ENCODE results near the gene CACNA1B. TPM values are rescaled to one million over a fixed set of nuclear protein-coding genes. Genes with fewer than 3 reads are reported as not detected.
"Not testable (repeated sequence)": the region's sequence is repeated elsewhere in the genome, so short reads cannot be mapped to it uniquely, and the experiment has no call there.

CACNA1B gene
- total RNA-seq, 2 experiments from 2014 or later, result not detected

DNA sequence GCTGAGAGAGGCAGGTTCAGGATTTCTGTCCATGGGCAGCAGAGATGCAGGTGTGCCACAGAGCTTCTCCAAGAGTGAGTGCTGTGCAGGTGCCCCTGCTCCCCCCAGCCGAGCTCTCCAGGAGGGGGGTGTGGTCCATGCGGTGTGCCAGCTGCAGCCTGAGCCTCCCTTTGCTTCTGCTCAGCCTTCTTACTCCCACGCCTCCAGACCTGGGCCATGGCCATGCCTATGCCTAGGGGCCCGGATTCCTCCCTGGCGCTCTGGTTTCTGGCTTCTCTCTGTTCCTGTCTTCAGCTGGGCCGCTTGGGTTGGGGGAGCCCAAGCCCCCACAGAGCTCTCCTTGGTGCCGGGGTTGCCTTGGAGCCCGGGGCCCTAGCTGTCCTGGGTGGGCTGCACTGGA lies 133.3 kb downstream of the CACNA1B start:
- no peaks in the 10 kb centered on the region for H3K36me3 Mint-ChIP-seq (ENCODE audit: low read depth)
- ChIA-PET POLR2A (no interaction called here), CTCF (no interaction called here)
- no peaks in the 10 kb centered on the region for H3K27me3 Mint-ChIP-seq
- H3K9me3 Mint-ChIP-seq, result no peaks in the 10 kb centered on the region
- DNase-seq, result no peak
- H3K4me3 Mint-ChIP-seq, result no peak overlapping the region
- H3K4me1 Mint-ChIP-seq, result no peaks in the 10 kb centered on the region
- no peak overlapping the region for H3K27ac Mint-ChIP-seq

DNA sequence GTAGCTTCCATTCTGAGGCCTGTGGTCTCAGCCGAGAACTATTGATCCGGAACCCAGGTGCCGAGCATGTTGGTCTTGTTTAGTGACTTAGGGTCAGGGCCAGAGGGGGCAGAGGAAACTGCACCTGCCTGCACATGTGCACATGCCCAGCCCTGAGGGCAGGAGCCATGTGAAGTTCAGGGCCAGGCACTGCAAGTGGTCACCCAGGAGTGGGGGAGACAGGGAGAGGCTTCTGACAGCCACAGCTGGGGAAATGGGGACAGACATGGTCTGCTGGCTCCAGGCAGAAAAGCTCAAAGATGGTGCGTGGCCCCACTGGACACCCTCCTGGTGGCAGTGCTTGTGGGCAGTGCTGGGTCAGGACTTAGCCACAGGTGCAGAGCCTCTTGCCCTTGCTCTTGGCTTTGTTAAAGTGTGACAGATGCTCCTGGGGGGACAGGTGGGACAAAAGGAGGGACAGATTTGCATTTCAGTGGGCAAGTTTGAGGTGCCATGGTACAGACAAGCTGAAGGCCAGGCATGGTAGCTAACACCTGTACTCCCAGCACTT lies 134.4 kb downstream of the CACNA1B start:
- POLR2A ChIA-PET, result no interaction called here
- no peak overlapping the region for H3K27ac Mint-ChIP-seq

DNA sequence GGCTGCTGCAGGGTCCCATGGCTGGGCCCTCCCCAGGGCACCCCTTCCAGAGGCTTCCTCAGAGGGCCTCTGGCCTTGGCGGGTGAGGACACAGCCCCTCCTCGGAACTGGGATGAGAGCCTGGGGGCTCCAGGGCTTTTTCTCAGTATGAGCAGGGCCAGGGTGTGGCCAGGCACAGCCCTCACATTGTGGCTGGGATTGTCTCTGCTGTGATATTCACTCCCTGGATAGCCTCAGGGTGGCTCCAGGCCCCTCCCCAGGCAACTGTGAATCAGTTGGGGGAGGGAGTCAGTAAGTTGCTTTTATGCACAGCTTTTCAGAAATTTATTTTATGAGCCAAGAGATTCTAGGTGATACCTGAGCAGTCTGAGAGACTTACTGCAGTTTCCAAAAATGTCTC lies 135.7 kb downstream of the CACNA1B start:
- Mint-ChIP-seq H3K27ac (no peak overlapping the region), H3K9me3 (no peaks in the 10 kb centered on the region), H3K4me1 (no peaks in the 10 kb centered on the region), H3K36me3 (ENCODE audit: low read depth) (no peaks in the 10 kb centered on the region), H3K27me3 (no peaks in the 10 kb centered on the region), H3K4me3 (no peak overlapping the region)
- POLR2A ChIA-PET, result no interaction called here
- DNase-seq, result no peak
- CTCF ChIA-PET, result no interaction called here

More for the DNA sequence above, 134.4 kb downstream of the CACNA1B start:
- Mint-ChIP-seq H3K4me1 (no peaks in the 10 kb centered on the region), H3K4me3 (no peak overlapping the region), H3K9me3 (no peaks in the 10 kb centered on the region), H3K27me3 (no peaks in the 10 kb centered on the region), H3K36me3 (ENCODE audit: low read depth) (no peaks in the 10 kb centered on the region)
- CTCF ChIA-PET, result no interaction called here
- no peak for DNase-seq

DNA sequence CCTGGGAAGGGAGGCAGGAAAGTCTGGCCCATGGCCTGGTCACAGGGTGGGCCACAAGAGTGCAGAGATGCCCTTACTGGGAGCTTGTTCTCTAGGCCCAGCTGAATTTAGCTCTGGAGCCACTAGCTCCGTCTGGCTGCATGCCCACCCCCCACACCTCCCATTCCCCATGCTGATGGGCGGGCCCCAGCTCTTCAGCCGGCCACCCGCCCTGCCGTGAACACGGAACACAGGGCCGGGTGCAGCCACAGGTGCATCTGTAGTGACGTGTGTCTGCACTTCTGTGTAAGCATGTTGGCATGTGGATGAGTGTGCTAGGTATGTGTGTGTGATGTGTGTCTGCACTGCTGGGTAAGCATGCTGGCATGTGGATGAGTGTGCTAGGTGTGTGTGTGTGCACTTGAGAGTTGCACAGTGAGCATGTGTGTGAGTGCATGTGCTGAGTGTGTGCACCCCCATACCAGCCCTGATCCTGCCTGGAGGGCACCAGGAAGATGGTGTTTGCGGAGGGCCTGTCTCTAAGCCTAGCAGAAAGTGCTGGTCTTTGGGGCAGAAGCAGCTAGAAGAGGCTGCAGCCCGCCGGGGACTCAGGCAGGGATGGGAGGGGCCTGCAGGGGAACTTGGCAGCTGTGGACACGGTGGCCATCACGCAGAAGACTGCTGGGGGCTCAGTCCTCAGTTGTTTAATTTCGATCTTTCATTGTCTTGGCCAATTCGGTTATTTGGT lies 136.4 kb downstream of the CACNA1B start:
- POLR2A ChIA-PET, result no interaction called here
- no peak for DNase-seq
- H3K4me1 Mint-ChIP-seq, result no peaks in the 10 kb centered on the region
- no peak overlapping the region for H3K4me3 Mint-ChIP-seq
- H3K27ac Mint-ChIP-seq, result no peak overlapping the region
- no peaks in the 10 kb centered on the region for H3K27me3 Mint-ChIP-seq
- no peaks in the 10 kb centered on the region for H3K9me3 Mint-ChIP-seq
- no peaks in the 10 kb centered on the region for H3K36me3 Mint-ChIP-seq (ENCODE audit: low read depth)
- CTCF ChIA-PET, result no interaction called here

DNA sequence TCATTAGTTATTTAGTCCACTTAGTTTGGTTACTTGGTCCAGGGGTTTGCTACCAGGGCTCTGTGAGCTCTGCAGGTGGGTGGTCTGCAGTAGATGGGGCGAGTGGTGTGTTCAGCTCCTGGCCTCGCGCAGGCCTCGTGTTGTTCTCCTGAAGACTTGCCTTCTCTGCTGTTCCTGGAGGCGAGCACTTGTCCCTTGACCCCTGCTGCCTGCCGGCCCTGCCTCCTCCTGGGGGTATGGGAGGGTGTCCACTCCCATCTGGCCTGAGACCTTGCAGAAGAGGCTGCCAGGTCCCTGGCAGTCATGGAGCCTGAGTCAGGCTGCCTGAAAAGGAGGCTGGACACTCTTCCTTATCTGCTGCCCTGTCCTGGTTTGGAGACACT lies 137.0 kb downstream of the CACNA1B start:
- Mint-ChIP-seq H3K27ac (no peak overlapping the region), H3K27me3 (no peaks in the 10 kb centered on the region), H3K4me3 (no peak overlapping the region), H3K9me3 (no peaks in the 10 kb centered on the region), H3K4me1 (no peaks in the 10 kb centered on the region), H3K36me3 (ENCODE audit: low read depth) (no peaks in the 10 kb centered on the region)
- ChIA-PET CTCF (no interaction called here), POLR2A (no interaction called here)
- no peak for DNase-seq

DNA sequence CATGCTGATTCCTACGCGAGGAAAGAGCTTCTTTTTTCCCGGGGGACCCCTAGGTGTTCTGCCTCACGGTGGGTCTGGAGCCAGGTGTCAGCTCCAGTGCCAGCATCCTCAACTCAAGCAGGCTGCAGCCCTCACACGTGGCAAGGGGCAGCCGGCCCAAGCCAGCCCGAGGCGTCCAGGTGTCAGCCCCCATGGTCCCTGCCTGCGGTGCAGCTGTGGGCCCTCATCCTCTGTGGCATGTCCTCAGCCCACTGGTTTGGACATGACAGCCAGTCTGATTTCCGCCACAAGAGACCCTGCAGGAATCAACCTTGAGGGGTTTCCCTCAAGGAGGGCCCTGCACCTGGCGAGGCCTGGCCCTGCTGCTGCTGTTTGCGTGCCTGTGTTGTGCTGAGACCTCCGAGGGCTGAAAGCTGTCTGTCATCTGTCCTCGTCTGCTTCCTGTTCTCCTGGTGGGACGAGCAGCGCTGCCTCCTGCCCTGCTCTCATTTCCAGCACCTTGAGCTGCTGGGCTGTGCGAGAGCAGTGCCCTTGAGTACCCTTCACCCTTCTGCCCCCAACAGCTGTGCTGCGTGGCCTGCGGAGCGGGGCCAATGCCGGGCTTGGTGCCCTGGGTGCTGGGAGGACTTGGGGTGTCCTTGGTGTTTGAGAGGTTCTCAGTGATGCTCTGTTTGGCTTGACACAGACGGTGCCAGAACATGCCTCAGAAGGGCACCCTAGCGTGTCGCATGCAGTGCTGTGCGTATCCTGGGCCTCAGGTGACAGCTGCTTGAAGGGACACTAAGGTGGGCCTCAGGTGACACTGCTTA lies 137.6 kb downstream of the CACNA1B start:
- Mint-ChIP-seq H3K27ac (no peak overlapping the region), H3K4me1 (no peaks in the 10 kb centered on the region), H3K9me3 (no peaks in the 10 kb centered on the region), H3K4me3 (no peak overlapping the region), H3K36me3 (ENCODE audit: low read depth) (no peaks in the 10 kb centered on the region), H3K27me3 (no peaks in the 10 kb centered on the region)
- DNase-seq, result no peak
- ChIA-PET CTCF (no interaction called here), POLR2A (no interaction called here)

DNA sequence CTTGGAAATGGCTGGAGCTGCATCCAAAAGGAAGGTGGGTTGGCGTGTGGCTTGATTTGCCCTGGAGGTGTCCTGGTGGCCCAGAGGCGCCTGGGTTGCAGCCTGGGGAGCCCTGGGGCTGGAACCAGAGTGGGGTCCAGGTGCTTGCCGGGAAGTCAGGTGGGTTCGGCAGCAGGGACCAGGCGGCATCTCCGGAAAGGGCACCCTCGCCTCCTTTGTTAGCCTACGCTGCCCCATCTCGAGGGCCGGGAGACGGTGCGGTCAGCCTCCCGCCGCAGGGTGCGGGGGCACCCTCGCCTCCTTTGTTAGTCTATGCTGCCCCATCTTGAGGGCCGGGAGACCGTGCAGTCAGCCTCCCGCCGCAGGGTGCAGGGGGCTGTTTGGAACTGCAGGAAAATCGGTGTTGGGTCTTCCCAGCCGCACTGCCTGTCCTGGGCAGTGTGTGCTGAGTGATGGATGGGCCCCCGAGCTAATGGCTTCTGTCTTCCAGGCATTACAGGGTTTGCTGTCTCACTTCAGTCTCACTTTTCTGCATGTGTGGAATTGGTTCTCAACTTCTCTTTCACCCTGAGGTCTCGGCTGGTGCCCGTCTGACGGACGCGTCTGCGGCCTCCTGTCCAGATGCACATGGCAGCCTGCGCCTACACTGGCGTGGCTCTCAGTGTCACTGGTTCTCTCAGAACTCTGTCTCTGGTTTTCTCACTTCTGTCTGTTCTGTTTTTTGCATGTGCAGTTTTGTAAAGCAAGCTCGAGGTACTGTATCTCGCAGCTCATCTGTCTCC lies 139.0 kb downstream of the CACNA1B start:
- no peaks in the 10 kb centered on the region for H3K4me1 Mint-ChIP-seq
- H3K9me3 Mint-ChIP-seq, result no peaks in the 10 kb centered on the region
- H3K27me3 Mint-ChIP-seq, result peaks cover 2% of the 10 kb centered on the region
- POLR2A ChIA-PET, result no interaction called here
- no peak overlapping the region for H3K27ac Mint-ChIP-seq
- no peak for DNase-seq
- H3K4me3 Mint-ChIP-seq, result no peak overlapping the region
- CTCF ChIA-PET, result no interaction called here
- H3K36me3 Mint-ChIP-seq (ENCODE audit: low read depth), result no peaks in the 10 kb centered on the region

DNA sequence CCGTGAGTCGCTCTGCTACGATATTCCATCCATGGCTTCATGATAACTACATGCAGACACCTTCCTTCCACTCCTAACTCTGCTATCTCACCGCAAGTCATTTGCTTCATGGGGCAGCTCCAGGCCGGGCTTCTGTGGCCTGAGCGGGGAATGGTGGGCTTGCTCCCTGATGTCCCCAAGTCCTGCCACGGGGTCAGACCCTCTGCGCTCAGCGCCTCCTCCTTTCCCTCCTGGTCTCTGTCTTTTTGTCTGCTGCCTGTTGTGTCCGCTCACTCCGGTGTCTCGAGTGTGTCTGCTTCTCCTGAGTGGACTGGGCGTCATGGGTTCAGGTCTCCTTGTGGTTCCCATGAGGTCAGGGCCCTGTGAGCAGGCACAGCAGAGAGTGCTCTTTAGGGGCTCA lies 139.6 kb downstream of the CACNA1B start:
- CTCF ChIA-PET, result no interaction called here
- H3K36me3 Mint-ChIP-seq (ENCODE audit: low read depth), result no peaks in the 10 kb centered on the region
- H3K4me3 Mint-ChIP-seq, result no peak overlapping the region
- H3K4me1 Mint-ChIP-seq, result no peaks in the 10 kb centered on the region
- no peaks in the 10 kb centered on the region for H3K9me3 Mint-ChIP-seq
- H3K27ac Mint-ChIP-seq, result no peak overlapping the region
- POLR2A ChIA-PET, result no interaction called here
- DNase-seq, result no peak
- H3K27me3 Mint-ChIP-seq, result peaks cover 6% of the 10 kb centered on the region

DNA sequence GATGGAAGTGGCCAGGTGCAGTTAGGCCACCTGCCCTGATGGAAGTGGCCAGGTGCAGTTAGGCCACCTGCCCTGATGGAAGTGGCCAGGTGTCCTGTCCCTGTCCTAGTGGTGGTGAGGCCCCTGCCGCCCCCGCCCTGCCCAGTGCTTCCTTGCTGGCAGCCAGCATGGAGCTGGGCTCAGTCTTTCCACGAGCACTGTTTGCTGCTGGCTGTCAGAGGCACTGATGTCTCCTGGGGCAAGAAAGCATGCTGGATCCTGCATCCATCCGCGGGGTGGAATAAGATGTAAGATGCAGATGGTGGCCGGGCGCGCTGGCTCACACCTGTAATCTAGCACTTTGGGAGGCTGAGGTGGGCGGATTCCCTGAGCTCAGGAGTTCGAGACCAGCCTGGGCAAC lies 141.9 kb downstream of the CACNA1B start:
- H3K9me3 Mint-ChIP-seq; H3K4me3 Mint-ChIP-seq; H3K4me1 Mint-ChIP-seq; CTCF ChIA-PET; H3K36me3 Mint-ChIP-seq (ENCODE audit: low read depth); POLR2A ChIA-PET; DNase-seq; H3K27ac Mint-ChIP-seq: not testable (repeated sequence)
- H3K27me3 Mint-ChIP-seq, result peaks cover 12% of the 10 kb centered on the region

DNA sequence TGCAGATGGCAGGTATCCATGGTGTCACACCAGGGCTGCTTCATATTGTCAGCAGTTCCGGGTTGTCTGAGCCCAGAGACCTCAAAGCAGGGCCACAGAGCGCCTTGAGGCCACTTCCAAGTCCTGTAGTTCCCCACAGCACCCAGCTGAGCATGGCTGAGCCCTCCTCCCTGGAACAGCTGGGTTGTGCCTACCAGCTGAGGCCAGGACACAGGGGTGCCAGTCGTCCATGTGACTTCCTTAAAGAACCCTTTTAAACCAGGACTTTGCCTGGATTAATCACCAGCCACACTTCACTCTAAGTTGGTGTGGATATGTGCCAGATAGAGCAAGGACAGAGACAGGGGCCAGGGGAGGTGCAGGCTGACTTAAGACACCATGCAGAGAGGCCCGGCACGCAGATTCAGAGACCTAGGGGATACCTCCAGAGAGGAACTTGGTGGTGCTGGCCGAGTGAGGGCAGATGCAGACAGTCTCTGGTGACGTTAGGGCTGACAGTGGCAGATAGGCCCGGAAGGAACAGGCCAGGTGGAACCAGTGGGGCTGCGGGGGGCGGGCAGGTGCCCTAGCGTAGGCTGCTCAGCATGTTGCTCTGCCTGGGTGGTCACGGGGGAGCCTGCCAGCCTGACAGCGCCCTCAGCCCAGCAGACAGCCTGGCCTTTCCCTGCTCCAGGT lies 142.7 kb downstream of the CACNA1B start:
- CTCF ChIA-PET, result no interaction called here
- H3K4me1 Mint-ChIP-seq, result no peaks in the 10 kb centered on the region

DNA sequence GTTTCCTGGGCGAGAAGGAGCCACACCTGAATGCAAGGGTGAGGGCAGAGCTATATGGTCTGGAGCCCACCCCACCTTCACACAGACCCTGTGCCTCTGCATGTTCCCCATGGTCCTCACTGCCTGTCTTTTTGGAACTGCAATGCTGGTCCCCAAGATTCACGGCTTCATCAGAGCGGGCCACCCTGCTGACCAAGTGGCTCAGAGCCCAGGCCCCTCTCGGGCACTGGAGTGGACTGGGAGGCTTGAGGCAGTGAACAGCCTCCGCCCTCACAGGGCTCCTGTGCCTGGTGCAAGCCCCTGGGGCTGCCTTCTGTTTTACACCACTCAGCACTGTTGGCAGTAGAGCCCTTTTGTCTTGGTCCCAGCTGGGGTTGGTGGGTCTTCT lies 143.2 kb downstream of the CACNA1B start:
- DNase-seq, result no peak
- ChIA-PET CTCF (no interaction called here), POLR2A (no interaction called here)
- no peaks in the 10 kb centered on the region for H3K4me1 Mint-ChIP-seq
- H3K4me3 Mint-ChIP-seq, result no peak overlapping the region
- no peaks in the 10 kb centered on the region for H3K9me3 Mint-ChIP-seq
- peaks cover 20% of the 10 kb centered on the region for H3K27me3 Mint-ChIP-seq
- H3K36me3 Mint-ChIP-seq (ENCODE audit: low read depth), result no peaks in the 10 kb centered on the region
- H3K27ac Mint-ChIP-seq, result no peak overlapping the region

More for the DNA sequence above, 142.7 kb downstream of the CACNA1B start:
- no peak overlapping the region for H3K4me3 Mint-ChIP-seq
- no peaks in the 10 kb centered on the region for H3K9me3 Mint-ChIP-seq
- no peak for DNase-seq
- no peaks in the 10 kb centered on the region for H3K36me3 Mint-ChIP-seq (ENCODE audit: low read depth)
- H3K27ac Mint-ChIP-seq, result no peak overlapping the region
- H3K27me3 Mint-ChIP-seq, result peaks cover 15% of the 10 kb centered on the region
- POLR2A ChIA-PET, result no interaction called here

DNA sequence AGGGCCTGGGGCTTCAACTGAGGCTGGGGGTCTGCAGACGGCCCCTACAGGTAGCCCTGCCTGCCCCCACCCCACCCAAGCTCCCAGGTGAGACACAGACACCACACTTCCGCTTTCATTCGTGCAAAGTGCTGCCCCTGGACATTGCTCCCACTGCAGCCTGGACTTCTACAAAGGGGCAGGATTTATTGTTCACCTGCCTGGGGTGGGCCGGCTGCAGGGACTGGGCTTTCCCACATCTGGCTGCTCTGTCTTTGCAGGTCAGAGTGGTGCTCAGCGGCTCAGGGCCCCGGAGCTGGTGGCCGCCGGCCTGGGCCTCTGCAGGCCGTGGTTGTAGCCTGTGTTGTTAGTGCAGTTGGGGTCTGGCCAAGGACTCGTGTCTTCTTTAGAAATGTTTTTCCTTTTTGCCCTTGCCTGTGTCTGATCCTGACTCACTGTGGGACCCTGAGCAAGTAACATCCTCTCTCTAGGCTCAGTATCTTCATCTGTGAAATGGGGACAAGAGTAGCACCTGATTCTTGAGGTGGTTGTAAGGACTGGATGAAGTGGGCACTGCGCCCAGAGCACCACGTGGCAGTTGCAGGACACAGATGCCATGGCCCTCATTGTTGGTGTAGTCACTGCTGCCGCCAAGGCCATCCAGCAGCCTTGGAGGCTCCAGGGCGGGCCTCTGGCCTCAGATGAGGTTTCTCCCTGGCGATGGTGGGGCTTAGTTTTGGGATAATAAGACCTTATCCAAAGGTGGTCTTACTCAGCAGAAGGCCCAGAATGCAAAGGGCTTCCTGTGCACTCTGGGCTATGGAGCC lies 143.9 kb downstream of the CACNA1B start:
- Mint-ChIP-seq H3K4me3 (no peak overlapping the region), H3K27me3 (peaks cover 24% of the 10 kb centered on the region), H3K9me3 (no peaks in the 10 kb centered on the region), H3K27ac (no peak overlapping the region), H3K4me1 (no peaks in the 10 kb centered on the region), H3K36me3 (ENCODE audit: low read depth) (no peaks in the 10 kb centered on the region)
- ChIA-PET POLR2A (no interaction called here), CTCF (no interaction called here)
- no peak for DNase-seq
